Activated naive CD8-positive, alpha-beta T cell treated with anti-CD3 and anti-CD28 coated beads, Interleukin-2, amount 10 ng/mL, durations not matched to agents 7 days and 5 days (primary cell): ENCODE measurements around the gene OPRM1. TPM values are rescaled to one million over a fixed set of nuclear protein-coding genes. Genes with fewer than 3 reads are reported as not detected.

Experiments
- ATAC-seq: fragments of 150-1000 bp; cut with Tn5 transposase; one replicate; pipeline ENCODE4 v1.10.0; 2021; ENCODE audit warnings: low read depth, moderate library complexity
- POLR2A ChIA-PET: fragments of 350-600 bp; sonication (Branson Sonifier 250); formaldehyde crosslinking; loops from one replicate; lab custom pipeline; 2021; ENCODE audit warnings: antibody characterized with exemption; lab: Charles Lee
- DNase-seq: peaks from one replicate; pipeline ENCODE4 v3.0.0; 2021
- H3K27ac Mint-ChIP-seq: one replicate; pipeline ENCODE4 v1.8.0; 2022; ENCODE audit warnings: mild to moderate bottlenecking, mixed read lengths
- H3K27me3 Mint-ChIP-seq: one replicate; pipeline ENCODE4 v1.8.0; 2022; ENCODE audit warnings: mild to moderate bottlenecking, moderate library complexity, mixed read lengths
- H3K36me3 Mint-ChIP-seq: one replicate; pipeline ENCODE4 v1.8.0; 2021; ENCODE audit warnings: mild to moderate bottlenecking, mixed read lengths
- H3K4me1 Mint-ChIP-seq: one replicate; pipeline ENCODE4 v1.8.0; 2021; ENCODE audit warnings: mixed read lengths
- H3K4me3 Mint-ChIP-seq: one replicate; pipeline ENCODE4 v1.8.0; 2022; ENCODE audit warnings: mild to moderate bottlenecking, moderate library complexity, mixed read lengths
- H3K9me3 Mint-ChIP-seq: one replicate; pipeline ENCODE4 v1.8.0; 2021; ENCODE audit warnings: mixed read lengths
- total RNA-seq, 2 experiments: library from RNA; stranded (reverse); gene quantifications; one replicate each; pipeline ENCODE4 v1.2.3, GENCODE V29; 2021

The OPRM1 gene
- total RNA-seq, 2 experiments from 2014 or later: not detected

GRCh38 chr6:154096316-154096715 is 57.3 kb downstream of the OPRM1 start:
- POLR2A ChIA-PET: no interaction called here
- H3K36me3 Mint-ChIP-seq: no peaks in the 10 kb centered on the region
- H3K27me3 Mint-ChIP-seq: peaks cover 1% of the 10 kb centered on the region
- H3K9me3 Mint-ChIP-seq: no peaks in the 10 kb centered on the region
- H3K4me1 Mint-ChIP-seq: no peaks in the 10 kb centered on the region
- ATAC-seq (no peak), DNase-seq (no peak)
- no peak overlapping the region for H3K4me3 Mint-ChIP-seq
- H3K27ac Mint-ChIP-seq: no peak overlapping the region

GRCh38 chr6:154096834-154097233 is 57.8 kb downstream of the OPRM1 start:
- Mint-ChIP-seq H3K9me3 (no peaks in the 10 kb centered on the region), H3K4me1 (no peaks in the 10 kb centered on the region), H3K4me3 (no peak overlapping the region), H3K27me3 (peaks cover 3% of the 10 kb centered on the region), H3K36me3 (no peaks in the 10 kb centered on the region), H3K27ac (no peak overlapping the region)
- POLR2A ChIA-PET: no interaction called here
- ATAC-seq (no peak), DNase-seq (no peak)

- H3K9me3 Mint-ChIP-seq: no peaks in the 10 kb centered on the region
- H3K36me3 Mint-ChIP-seq: no peaks in the 10 kb centered on the region
- POLR2A ChIA-PET: no interaction called here
- H3K27ac Mint-ChIP-seq: no peak overlapping the region
- H3K4me1 Mint-ChIP-seq: no peaks in the 10 kb centered on the region
- peaks cover 3% of the 10 kb centered on the region for H3K27me3 Mint-ChIP-seq
- no peak overlapping the region for H3K4me3 Mint-ChIP-seq
- ATAC-seq (no peak), DNase-seq (no peak)
Measured at GRCh38 chr6:154099211-154099610, 60.2 kb downstream of the OPRM1 start.

- Mint-ChIP-seq H3K4me1 (no peaks in the 10 kb centered on the region), H3K4me3 (no peak overlapping the region), H3K27me3 (peaks cover 2% of the 10 kb centered on the region), H3K36me3 (no peaks in the 10 kb centered on the region), H3K9me3 (peaks cover 1% of the 10 kb centered on the region), H3K27ac (no peak overlapping the region)
- DNase-seq (no peak), ATAC-seq (no peak)
- POLR2A ChIA-PET: no interaction called here
Measured at GRCh38 chr6:154106251-154106650, 67.2 kb downstream of the OPRM1 start.

- H3K27me3 Mint-ChIP-seq: no peaks in the 10 kb centered on the region
- H3K9me3 Mint-ChIP-seq: peaks cover 1% of the 10 kb centered on the region
- no peak for DNase-seq
- POLR2A ChIA-PET: no interaction called here
- H3K4me1 Mint-ChIP-seq: no peaks in the 10 kb centered on the region
- no peak overlapping the region for H3K27ac Mint-ChIP-seq
- no peak overlapping the region for H3K4me3 Mint-ChIP-seq
- no peak for ATAC-seq
- H3K36me3 Mint-ChIP-seq: no peaks in the 10 kb centered on the region
Measured at GRCh38 chr6:154111025-154111424, 72.0 kb downstream of the OPRM1 start.

- POLR2A ChIA-PET: no interaction called here
- H3K27ac Mint-ChIP-seq: no peak overlapping the region
Measured at GRCh38 chr6:154112181-154112809, 73.3 kb downstream of the OPRM1 start.

GRCh38 chr6:154113392-154113791 is 74.4 kb downstream of the OPRM1 start:
- ATAC-seq (no peak), DNase-seq (no peak)
- POLR2A ChIA-PET: no interaction called here
- no peak overlapping the region for H3K4me3 Mint-ChIP-seq
- no peaks in the 10 kb centered on the region for H3K36me3 Mint-ChIP-seq
- no peaks in the 10 kb centered on the region for H3K27me3 Mint-ChIP-seq
- H3K9me3 Mint-ChIP-seq: no peaks in the 10 kb centered on the region
- H3K27ac Mint-ChIP-seq: no peak overlapping the region
- no peaks in the 10 kb centered on the region for H3K4me1 Mint-ChIP-seq

More at GRCh38 chr6:154112181-154112809, 73.3 kb downstream of the OPRM1 start:
- Mint-ChIP-seq H3K36me3 (no peaks in the 10 kb centered on the region), H3K27me3 (no peaks in the 10 kb centered on the region), H3K4me1 (no peaks in the 10 kb centered on the region), H3K9me3 (peaks cover 1% of the 10 kb centered on the region), H3K4me3 (no peak overlapping the region)
- ATAC-seq (no peak), DNase-seq (no peak)

GRCh38 chr6:154117485-154117884 is 78.4 kb downstream of the OPRM1 start:
- Mint-ChIP-seq H3K36me3 (no peaks in the 10 kb centered on the region), H3K27ac (no peak overlapping the region), H3K27me3 (peaks cover 8% of the 10 kb centered on the region), H3K4me3 (no peak overlapping the region), H3K4me1 (no peaks in the 10 kb centered on the region), H3K9me3 (no peaks in the 10 kb centered on the region)
- POLR2A ChIA-PET: no interaction called here
- DNase-seq (no peak), ATAC-seq (no peak)

- DNase-seq (no peak), ATAC-seq (no peak)
- Mint-ChIP-seq H3K9me3 (no peaks in the 10 kb centered on the region), H3K4me1 (peaks cover 2% of the 10 kb centered on the region), H3K4me3 (no peak overlapping the region), H3K27ac (no peak overlapping the region), H3K27me3 (peaks cover 8% of the 10 kb centered on the region), H3K36me3 (no peaks in the 10 kb centered on the region)
- POLR2A ChIA-PET: no interaction called here
Measured at GRCh38 chr6:154122195-154122925, 83.3 kb downstream of the OPRM1 start.

- H3K4me1 Mint-ChIP-seq: peaks cover 2% of the 10 kb centered on the region
- no peaks in the 10 kb centered on the region for H3K9me3 Mint-ChIP-seq
- H3K27me3 Mint-ChIP-seq: peaks cover 11% of the 10 kb centered on the region
- H3K4me3 Mint-ChIP-seq: no peak overlapping the region
- H3K36me3 Mint-ChIP-seq: no peaks in the 10 kb centered on the region
- DNase-seq (no peak), ATAC-seq (no peak)
- H3K27ac Mint-ChIP-seq: no peak overlapping the region
- POLR2A ChIA-PET: no interaction called here
Measured at GRCh38 chr6:154123155-154123956, 84.3 kb downstream of the OPRM1 start.

- H3K4me3 Mint-ChIP-seq: no peak overlapping the region
- peaks cover 2% of the 10 kb centered on the region for H3K4me1 Mint-ChIP-seq
- no peaks in the 10 kb centered on the region for H3K9me3 Mint-ChIP-seq
- DNase-seq (no peak), ATAC-seq (no peak)
- no peak overlapping the region for H3K27ac Mint-ChIP-seq
- POLR2A ChIA-PET: no interaction called here
- H3K36me3 Mint-ChIP-seq: no peaks in the 10 kb centered on the region
- H3K27me3 Mint-ChIP-seq: peaks cover 4% of the 10 kb centered on the region
Measured at GRCh38 chr6:154125421-154125820, 86.4 kb downstream of the OPRM1 start.

- H3K27me3 Mint-ChIP-seq: peaks cover 4% of the 10 kb centered on the region
- H3K27ac Mint-ChIP-seq: no peak overlapping the region
- ATAC-seq: no peak
- H3K36me3 Mint-ChIP-seq: no peaks in the 10 kb centered on the region
- no peak overlapping the region for H3K4me3 Mint-ChIP-seq
- no peaks in the 10 kb centered on the region for H3K9me3 Mint-ChIP-seq
- H3K4me1 Mint-ChIP-seq: peaks cover 2% of the 10 kb centered on the region
- POLR2A ChIA-PET: no interaction called here
- no peak for DNase-seq
Measured at GRCh38 chr6:154127657-154128056, 88.6 kb downstream of the OPRM1 start.

- POLR2A ChIA-PET: no interaction called here
- DNase-seq (no peak), ATAC-seq (no peak)
- peaks cover 2% of the 10 kb centered on the region for H3K27me3 Mint-ChIP-seq
- no peaks in the 10 kb centered on the region for H3K36me3 Mint-ChIP-seq
- H3K4me1 Mint-ChIP-seq: no peaks in the 10 kb centered on the region
- no peaks in the 10 kb centered on the region for H3K9me3 Mint-ChIP-seq
- H3K4me3 Mint-ChIP-seq: no peak overlapping the region
- no peak overlapping the region for H3K27ac Mint-ChIP-seq
Measured at GRCh38 chr6:154134471-154135147, 95.6 kb downstream of the OPRM1 start.
